IPS-15b (cell line): ENCODE results near the gene MOB4.
"Not testable (repeated sequence)": the region's sequence is repeated elsewhere in the genome, so short reads cannot be mapped to it uniquely, and the experiment has no call there.

Experiments
- H3K27me3 ChIP-seq: one replicate; pipeline ENCODE4 v1.6.1; 2013; ENCODE audit warnings: low read length; ENCODE audit not compliant: control insufficient read depth, insufficient read depth
- H3K36me3 ChIP-seq: one replicate; pipeline ENCODE4 v1.6.1; 2013; ENCODE audit warnings: low read length; ENCODE audit not compliant: control insufficient read depth, insufficient read depth
- H3K4me1 ChIP-seq: one replicate; pipeline ENCODE4 v1.6.1; 2013; ENCODE audit warnings: mild to moderate bottlenecking, low read length; ENCODE audit not compliant: control insufficient read depth, insufficient read depth
- H3K4me3 ChIP-seq: one replicate; pipeline ENCODE4 v1.5.1; 2013; ENCODE audit warnings: low read depth, low read length
- H3K9ac ChIP-seq: one replicate; pipeline ENCODE4 v1.6.1; 2013; ENCODE audit warnings: low read depth, mild to moderate bottlenecking, low read length
- H3K9me3 ChIP-seq: one replicate; pipeline ENCODE4 v1.6.1; 2013; ENCODE audit warnings: mild to moderate bottlenecking, low read length; ENCODE audit not compliant: control insufficient read depth, insufficient read depth

Gene MOB4

DNA sequence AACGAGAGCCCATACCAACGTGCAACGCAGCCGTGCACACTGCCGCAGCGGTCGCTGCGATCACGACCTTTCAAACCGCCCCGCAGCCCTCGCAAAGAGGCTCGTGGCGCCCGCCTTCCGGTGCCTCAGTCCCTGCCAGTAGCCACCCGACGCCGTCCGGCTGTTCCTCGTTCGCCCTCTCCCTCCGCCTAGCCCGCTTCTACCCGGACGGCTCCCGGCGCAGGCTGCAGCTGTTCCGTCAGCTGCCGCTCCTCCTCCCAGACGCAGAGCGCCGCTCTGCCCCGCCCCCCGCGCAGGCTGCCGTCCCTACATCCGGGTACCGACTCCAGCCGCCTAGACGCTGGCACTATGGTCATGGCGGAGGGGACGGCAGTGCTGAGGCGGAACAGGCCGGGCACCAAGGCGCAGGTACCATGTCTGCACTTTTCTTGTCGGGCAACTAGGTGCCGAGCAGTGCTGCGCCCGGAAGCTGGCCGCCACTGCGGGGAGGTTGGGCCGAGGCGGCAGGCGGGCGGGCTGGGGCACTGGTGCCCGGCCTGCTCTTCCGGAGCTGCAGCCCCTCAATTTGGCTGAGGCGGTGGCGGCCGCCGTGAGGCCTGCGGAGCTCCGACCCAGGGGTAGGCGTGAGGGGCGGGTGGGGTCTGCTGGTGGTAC is at the start of gene MOB4:
Gene MOB4, plus strand, starts transcription at position 328 of the 654 bp plus-strand sequence. Its CDS starts 21 bp downstream, at position 349.
- H3K4me3 ChIP-seq, result peak within 1 kb of the TSS; percentile 95
- H3K9ac ChIP-seq, result peak within 1 kb of the TSS; percentile 92
- H3K27me3 ChIP-seq, result no peaks in the 10 kb centered on the region
- peaks cover 4% of the 10 kb centered on the region for H3K4me1 ChIP-seq
- H3K36me3 ChIP-seq, result no peaks in the 10 kb centered on the region
- H3K9me3 ChIP-seq, result no peaks in the 10 kb centered on the region

DNA sequence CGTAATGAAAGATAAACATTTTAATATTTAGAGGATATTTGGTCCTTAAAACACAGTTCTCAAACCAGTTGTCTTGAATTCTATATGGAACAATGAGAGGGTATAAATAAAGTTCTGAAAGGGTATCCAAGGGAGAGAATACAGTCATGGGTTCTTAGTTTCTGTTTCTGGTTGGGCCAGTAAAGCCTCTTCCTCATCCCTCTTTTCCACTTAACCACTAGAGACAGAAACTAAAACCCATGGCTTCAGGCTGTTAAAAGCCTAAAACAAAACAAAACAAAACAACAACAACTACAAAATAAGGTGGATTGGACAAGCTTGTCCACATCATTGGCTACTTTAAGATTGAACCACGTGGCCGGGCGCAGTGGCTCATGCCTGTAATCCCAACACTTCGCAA is 43.7 kb upstream of the MOB4 start:
- Histone ChIP-seq H3K27me3 (no peaks in the 10 kb centered on the region), H3K4me3 (no peak overlapping the region), H3K4me1 (no peaks in the 10 kb centered on the region), H3K36me3 (peaks cover 9% of the 10 kb centered on the region), H3K9me3 (no peaks in the 10 kb centered on the region), H3K9ac (no peak overlapping the region)

DNA sequence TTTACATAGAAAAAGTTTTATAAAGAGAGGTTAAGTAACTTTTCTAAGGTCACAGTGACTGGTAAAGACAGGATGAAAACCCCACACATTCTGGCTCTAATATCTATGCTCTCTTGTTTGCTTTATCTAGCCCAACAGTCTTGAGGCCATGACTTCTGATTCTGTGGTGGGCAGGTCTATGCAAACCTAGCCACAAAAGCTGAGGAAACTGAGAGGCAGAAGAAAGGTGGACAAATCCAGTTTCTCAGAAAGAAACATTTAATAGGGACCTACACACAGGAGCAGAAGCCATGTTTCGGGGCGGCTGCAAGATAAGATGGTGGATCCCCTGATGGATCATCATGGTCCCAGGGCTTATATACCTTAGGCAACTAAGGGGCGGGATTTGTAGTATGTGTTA is 38.1 kb upstream of the MOB4 start:
- Histone ChIP-seq H3K4me3 (no peak overlapping the region), H3K27me3 (no peaks in the 10 kb centered on the region), H3K4me1 (no peaks in the 10 kb centered on the region), H3K9me3 (no peaks in the 10 kb centered on the region), H3K36me3 (peaks cover 9% of the 10 kb centered on the region), H3K9ac (no peak overlapping the region)

DNA sequence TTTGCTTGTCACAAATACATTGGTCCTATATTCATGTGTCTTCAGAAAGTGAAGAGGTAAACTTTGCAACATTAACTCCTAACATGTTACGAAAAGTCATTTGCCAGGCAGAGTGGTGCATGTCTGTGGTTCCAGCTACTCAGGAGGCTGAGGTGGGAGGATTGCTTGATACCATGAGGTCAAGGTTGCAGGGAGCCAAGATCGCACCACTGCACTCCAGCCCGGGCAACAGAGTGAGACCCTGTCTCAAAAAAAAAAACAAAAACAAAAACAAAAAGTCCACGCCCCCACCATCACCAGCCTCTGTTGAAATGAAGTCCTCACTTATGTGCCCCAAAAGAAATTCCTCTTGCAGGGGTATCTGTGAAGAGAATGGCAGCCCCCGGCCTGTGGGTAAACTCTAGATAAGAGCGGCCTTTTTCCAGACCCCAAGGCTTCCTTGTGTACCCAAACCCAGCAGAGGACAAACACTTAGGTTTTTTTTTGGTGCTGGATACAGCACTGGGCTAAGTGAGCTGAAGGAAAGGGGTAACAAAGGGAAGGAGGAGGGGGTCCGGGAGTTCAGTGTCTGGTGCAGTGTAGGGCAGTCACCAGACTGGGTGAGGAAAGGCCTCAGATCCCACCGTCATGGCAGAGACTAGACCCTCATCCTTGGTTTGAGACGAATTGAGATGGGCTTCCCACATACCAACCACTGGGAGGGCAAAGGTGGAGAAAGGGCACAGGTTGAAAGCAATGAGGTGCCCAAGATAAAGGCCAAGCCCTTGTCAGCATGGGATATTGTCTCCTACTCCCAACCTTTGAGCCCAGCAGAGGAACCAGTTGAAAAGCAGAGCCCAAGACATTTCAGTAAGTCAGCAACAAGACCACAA is 35.5 kb upstream of the MOB4 start:
- Histone ChIP-seq H3K27me3 (no peaks in the 10 kb centered on the region), H3K4me3 (no peak overlapping the region), H3K4me1 (no peaks in the 10 kb centered on the region), H3K36me3 (peaks cover 4% of the 10 kb centered on the region), H3K9me3 (no peaks in the 10 kb centered on the region), H3K9ac (no peak overlapping the region)

DNA sequence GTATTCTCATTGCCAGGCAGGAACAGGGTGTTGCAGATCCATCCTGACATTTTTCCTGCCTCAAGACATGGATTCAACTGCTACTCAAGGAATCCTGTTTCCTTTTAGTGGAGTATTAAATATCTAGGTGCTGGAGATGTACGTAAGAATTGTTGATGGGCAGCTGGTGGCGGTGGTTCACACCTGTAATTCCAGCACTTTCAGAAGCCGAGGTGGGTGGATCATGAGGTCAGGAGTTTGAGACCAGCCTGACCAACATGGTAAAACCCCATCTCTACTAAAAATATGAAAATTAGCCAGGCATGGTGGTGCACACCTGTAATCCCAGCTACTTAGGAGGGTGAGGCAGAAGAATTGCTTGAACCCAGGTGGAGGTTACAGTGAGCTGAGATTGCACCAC is 31.6 kb upstream of the MOB4 start:
- not testable (repeated sequence) for H3K4me3 ChIP-seq, H3K9me3 ChIP-seq, H3K27me3 ChIP-seq, H3K9ac ChIP-seq, H3K4me1 ChIP-seq
- peaks cover 22% of the 10 kb centered on the region for H3K36me3 ChIP-seq

DNA sequence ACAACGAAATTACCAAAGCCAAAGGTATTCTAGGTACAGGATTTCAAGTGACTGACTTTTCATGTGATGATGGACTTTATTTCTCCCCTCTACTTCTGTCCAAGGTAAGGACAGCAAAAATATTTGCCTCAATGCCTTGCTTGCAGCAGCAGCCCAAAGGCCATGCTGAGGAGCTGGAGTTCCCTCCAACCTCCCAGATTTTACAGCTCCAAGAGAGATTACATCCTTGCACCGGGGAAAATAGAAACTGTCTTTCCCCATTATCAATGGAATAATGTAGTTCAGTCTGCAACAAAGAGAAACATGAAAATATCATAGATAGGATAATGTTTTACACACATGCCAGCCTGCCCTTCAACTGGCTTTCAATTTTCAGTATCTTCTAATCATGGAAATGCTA is 29.7 kb upstream of the MOB4 start:
- no peaks in the 10 kb centered on the region for H3K4me1 ChIP-seq
- H3K36me3 ChIP-seq, result peaks cover 40% of the 10 kb centered on the region
- H3K4me3 ChIP-seq, result no peak overlapping the region
- no peaks in the 10 kb centered on the region for H3K9me3 ChIP-seq
- no peak overlapping the region for H3K9ac ChIP-seq
- no peaks in the 10 kb centered on the region for H3K27me3 ChIP-seq

DNA sequence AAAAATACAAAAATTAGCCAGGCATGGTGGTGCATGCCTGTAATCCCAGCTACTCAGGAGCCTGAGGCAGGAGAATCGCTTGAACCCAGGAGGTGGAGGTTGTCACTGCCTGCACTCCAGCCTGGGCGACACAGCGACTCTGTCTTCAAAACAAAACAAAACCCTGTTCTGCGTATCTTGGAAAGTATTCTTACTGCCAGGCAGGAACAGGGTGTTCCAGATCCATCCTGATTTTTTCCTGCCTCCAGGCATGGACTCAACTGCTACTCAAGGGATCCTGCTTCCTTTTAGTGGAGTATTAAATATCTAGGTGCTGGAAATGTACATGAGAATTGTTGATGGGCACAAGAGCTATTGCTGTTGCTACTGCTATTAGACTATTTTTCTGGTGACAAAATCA is 28.5 kb upstream of the MOB4 start:
- Histone ChIP-seq H3K4me3 (no peak overlapping the region), H3K9me3 (no peaks in the 10 kb centered on the region), H3K9ac (no peak overlapping the region), H3K4me1 (no peaks in the 10 kb centered on the region), H3K27me3 (no peaks in the 10 kb centered on the region), H3K36me3 (peaks cover 51% of the 10 kb centered on the region)

DNA sequence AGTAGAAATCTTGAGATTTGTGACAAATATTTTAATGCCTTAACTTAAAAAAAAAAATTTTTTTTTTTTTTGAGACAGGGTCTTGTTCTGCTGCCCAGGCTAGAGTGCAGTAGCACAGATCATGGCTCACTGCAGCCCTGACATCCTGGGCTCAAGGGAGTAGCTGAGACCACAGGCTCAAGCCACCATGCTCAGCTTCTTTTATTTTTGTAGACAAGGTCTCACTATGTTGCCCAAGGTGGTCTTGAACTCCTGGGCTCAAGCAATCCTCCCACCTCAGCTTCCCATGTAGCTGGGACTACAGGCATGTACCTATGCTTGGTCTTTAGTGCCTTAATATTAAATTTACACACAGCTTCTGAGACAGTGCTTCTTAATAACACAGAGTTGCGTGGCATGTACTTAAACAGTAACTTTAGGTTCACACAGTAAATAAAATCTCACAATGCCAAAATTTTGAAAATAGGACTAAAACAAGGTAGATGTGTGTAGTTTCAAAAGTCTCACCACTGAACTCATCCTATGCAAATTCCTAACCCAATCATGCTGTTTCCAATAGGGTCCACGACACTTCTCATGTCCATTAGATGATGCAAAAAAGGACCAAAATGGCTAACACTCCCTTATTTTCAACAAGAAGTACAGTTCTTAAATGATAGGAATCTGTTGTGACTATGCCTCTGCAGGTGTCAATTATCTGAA is 20.3 kb upstream of the MOB4 start:
- H3K4me1 ChIP-seq, result peaks cover 2% of the 10 kb centered on the region
- no peaks in the 10 kb centered on the region for H3K27me3 ChIP-seq
- no peak overlapping the region for H3K9ac ChIP-seq
- no peak overlapping the region for H3K4me3 ChIP-seq
- no peaks in the 10 kb centered on the region for H3K9me3 ChIP-seq
- H3K36me3 ChIP-seq, result peaks cover 50% of the 10 kb centered on the region

DNA sequence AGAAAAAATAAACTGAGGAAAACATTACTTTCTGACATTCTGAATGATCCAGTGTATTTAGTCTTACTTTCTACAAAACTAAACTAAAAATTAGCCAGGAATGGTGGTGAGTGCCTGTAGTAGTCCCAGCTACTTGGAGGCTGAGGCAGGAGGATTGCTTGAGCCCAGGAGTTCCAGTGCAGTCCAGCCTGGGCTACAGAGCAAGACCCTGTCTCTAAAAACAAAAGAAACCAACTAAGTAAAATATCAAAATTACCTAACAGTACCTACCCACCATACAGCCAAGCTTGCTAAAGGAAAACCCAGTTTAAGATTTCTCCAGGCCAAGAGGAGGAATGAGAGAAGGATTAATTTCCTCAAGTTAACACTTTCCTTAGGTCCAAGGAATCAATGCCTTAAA is 19.2 kb upstream of the MOB4 start:
- H3K36me3 ChIP-seq, result peaks cover 42% of the 10 kb centered on the region
- no peaks in the 10 kb centered on the region for H3K9me3 ChIP-seq
- H3K9ac ChIP-seq, result no peak overlapping the region
- no peaks in the 10 kb centered on the region for H3K27me3 ChIP-seq
- peak overlapping the region; percentile 10 for H3K4me3 ChIP-seq
- H3K4me1 ChIP-seq, result peaks cover 2% of the 10 kb centered on the region

DNA sequence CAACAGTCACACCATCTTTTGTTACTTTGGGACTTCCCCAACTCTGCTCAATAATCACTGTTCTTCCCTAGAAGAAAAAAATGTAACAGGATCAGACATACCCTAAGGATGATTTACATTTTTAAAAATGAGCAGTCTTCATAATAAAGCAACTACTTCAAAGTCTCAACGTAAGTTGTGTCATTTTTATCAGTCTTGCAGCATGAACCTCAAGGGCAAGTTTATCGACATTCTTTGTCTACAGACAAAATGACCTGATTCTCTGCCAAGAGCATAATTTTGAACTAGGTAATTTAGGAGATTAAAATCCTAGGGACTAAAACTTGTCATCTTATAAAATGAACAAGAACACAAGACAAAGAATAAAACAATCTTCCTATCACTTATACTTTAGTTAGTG is 18.5 kb upstream of the MOB4 start:
- H3K4me3 ChIP-seq, result peak overlapping the region; percentile 86
- no peaks in the 10 kb centered on the region for H3K27me3 ChIP-seq
- no peak overlapping the region for H3K9ac ChIP-seq
- no peaks in the 10 kb centered on the region for H3K9me3 ChIP-seq
- peaks cover 35% of the 10 kb centered on the region for H3K36me3 ChIP-seq
- peaks cover 5% of the 10 kb centered on the region for H3K4me1 ChIP-seq

DNA sequence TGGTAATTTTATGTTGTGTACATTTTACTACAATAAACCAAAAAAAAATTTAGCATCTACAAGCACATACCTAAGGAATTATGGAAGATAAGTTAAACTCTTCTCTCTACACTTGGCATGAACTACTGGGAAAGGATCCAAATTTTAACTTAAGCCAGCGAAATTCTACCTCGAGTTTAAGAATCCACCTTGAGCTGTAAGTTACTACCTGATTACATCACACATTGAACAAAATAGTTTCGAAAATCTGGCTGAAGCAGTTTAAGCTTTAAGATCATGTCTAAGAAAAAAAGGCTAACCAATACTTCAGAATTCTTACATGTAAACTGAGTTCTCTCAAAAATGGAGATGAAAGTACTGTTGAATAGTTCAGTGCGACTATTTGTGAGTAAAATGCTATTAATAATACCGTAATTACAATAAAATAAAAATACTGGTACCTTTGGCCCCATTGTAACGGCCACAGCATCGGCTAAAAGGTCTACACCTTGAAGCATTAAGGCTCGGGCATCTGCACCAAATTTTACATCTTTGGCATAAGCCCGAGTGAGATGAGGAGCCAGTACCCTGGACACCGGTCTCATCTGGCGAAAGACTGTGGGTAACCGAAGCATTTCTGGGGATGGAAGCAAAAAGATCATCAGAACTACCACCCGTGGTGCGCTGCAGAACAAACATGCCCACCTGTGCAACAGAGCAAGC is 17.5 kb upstream of the MOB4 start:
- peak overlapping the region; percentile 93 for H3K9ac ChIP-seq
- H3K4me1 ChIP-seq, result peaks cover 5% of the 10 kb centered on the region
- peak overlapping the region; percentile 86 for H3K4me3 ChIP-seq
- peaks cover 25% of the 10 kb centered on the region for H3K36me3 ChIP-seq
- no peaks in the 10 kb centered on the region for H3K27me3 ChIP-seq
- no peaks in the 10 kb centered on the region for H3K9me3 ChIP-seq
